Stimulated activated naive CD8-positive, alpha-beta T cell treated with anti-CD3 and anti-CD28 coated beads, Interleukin-15, amount 100 ng/mL, for 72 hours (primary cell): Measurements from ENCODE around the gene FRMD6.

Experiments
- ATAC-seq: fragments of 150-1000 bp; cut with Tn5 transposase; 2 replicates; pipeline ENCODE4 v1.10.0; 2021; ENCODE audit warnings: mild to moderate bottlenecking, moderate library complexity
- DNase-seq, 2 donors: peaks; one replicate each; pipeline ENCODE4 v3.0.0; 2021 to 2022
- H3K27ac Mint-ChIP-seq, 2 donors: one replicate each; pipeline ENCODE4 v1.8.0; 2022; ENCODE audit warnings: mild to moderate bottlenecking in 2 of 2, mixed read lengths in 2 of 2, moderate library complexity in 2 of 2
- H3K27me3 Mint-ChIP-seq: one replicate; pipeline ENCODE4 v1.8.0; 2022; ENCODE audit warnings: mixed read lengths
- H3K4me1 Mint-ChIP-seq: one replicate; pipeline ENCODE4 v1.8.0; 2022; ENCODE audit warnings: mild to moderate bottlenecking, mixed read lengths
- H3K4me3 Mint-ChIP-seq, 2 donors: one replicate each; pipeline ENCODE4 v1.8.0; 2022; ENCODE audit warnings: mild to moderate bottlenecking in 2 of 2, mixed read lengths in 2 of 2, moderate library complexity in 1 of 2
- H3K9me3 Mint-ChIP-seq, 2 donors: one replicate each; pipeline ENCODE4 v1.8.0; 2022; ENCODE audit warnings: mixed read lengths in 2 of 2

Gene FRMD6

DNA sequence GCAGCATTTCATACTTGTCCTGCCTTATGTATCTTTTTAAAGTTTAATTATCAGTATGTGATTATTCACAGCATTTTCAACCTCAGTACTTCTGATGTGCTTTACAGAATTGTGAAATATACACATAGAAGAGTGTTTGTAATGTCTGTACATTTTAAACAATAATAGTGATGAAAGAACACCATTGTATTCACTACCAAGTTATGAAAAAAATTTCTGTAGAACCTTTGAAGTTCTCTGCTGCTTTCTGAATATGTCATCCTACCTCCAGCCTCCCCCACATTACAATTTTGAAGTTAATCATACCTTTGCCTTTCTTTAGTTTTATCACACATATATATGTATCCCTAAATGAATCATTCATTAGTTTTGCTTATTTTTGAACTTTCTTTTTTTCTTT lies 24.8 kb downstream of the FRMD6 start:
- Mint-ChIP-seq H3K27me3 (no peaks in the 10 kb centered on the region), H3K9me3 (no peaks in the 10 kb centered on the region), H3K4me3 (peak overlapping the region in 1 of 2 donors; percentile 3), H3K27ac (no peak overlapping the region), H3K4me1 (peaks cover 16% of the 10 kb centered on the region)
- DNase-seq (no peak), ATAC-seq (peak; percentile 86)

DNA sequence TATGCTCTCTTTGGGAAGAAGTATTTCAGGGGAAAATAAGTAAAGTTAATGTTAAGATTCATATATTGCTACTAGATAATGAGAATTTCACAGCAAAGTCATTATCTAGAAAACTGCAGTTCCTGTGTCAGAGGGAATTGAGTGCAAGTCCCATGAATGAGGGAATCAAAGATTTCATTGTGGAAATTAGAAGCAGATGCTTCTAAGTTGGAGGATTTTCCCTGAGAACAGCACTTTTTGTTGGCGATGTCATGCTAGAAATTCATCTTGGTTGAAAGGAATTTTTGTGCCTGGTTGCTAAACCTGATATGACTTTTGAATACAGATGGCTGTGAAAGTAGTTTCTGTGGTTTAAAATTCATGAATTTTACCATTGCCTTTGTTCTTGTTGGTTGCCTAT lies 25.6 kb downstream of the FRMD6 start:
- Mint-ChIP-seq H3K9me3 (no peaks in the 10 kb centered on the region), H3K27ac (no peak overlapping the region), H3K27me3 (no peaks in the 10 kb centered on the region), H3K4me1 (peaks cover 16% of the 10 kb centered on the region), H3K4me3 (no peak overlapping the region)
- DNase-seq (no peak), ATAC-seq (no peak)

DNA sequence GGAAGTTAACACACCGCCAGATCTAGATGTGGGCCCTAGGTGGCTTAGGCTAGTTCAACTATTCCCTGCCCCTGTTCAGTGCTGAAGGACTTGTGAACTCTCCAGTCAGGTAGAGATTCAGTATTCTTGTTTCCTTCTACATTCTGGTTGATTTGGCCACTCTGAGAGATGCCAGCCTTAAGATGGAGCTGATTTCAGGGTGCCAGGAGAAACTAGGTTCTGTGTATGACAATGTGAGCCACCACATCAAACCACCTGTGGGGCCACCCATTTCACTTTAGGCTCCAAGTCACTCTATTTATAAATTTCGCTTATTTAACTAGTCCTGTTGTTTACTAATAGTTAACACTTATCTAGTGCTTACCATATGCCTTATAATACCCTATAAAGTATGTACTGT lies 26.0 kb downstream of the FRMD6 start:
- peak in 1 of 2 donors; percentile 12 for DNase-seq
- Mint-ChIP-seq H3K27me3 (no peaks in the 10 kb centered on the region), H3K9me3 (no peaks in the 10 kb centered on the region), H3K4me3 (no peak overlapping the region), H3K4me1 (peaks cover 16% of the 10 kb centered on the region), H3K27ac (peak overlapping the region in 1 of 2 donors; percentile 24)
- ATAC-seq: peak; percentile 77

DNA sequence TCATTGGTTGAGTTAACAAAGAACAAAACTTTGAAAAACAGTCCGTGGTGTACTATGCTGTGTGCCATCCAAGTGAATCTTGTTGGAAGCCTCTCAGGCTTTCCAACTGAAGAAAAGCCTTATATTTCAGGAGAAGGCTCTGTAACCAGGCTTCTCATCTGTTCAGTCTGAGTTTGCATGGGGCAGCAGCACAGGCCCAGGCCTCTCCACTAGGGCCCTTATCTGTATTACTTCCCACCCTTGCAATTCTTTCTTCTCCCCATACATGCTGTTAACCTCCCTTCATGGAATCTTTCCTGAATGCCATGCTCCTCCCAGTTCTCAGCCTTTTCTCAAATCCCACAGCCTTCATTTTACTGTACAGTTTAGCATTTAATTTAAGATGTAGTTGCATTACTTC lies 28.3 kb downstream of the FRMD6 start:
- DNase-seq (no peak), ATAC-seq (no peak)
- peaks cover 16% of the 10 kb centered on the region for H3K4me1 Mint-ChIP-seq
- no peak overlapping the region for H3K27ac Mint-ChIP-seq
- no peaks in the 10 kb centered on the region for H3K27me3 Mint-ChIP-seq
- H3K4me3 Mint-ChIP-seq: no peak overlapping the region
- no peaks in the 10 kb centered on the region for H3K9me3 Mint-ChIP-seq

DNA sequence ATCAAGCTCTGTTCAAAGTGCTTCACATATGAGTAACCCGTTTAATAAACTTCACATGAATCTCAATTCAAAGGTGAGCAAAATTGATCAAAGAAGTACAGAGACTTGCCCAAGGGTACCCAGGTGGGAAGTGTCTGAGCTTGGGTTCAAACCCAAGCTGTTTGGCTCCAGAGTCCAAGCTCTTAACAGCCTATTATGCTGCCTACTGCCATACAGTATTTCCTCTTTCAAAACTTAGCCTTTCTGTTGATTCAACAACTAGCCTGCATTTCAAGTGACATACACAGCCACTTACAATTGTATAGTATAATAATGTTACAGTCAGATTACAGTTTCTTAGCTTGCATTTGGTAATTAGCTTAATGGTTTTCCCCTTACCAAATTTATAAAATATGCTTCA lies 29.7 kb downstream of the FRMD6 start:
- Mint-ChIP-seq H3K9me3 (no peaks in the 10 kb centered on the region), H3K4me1 (peaks cover 16% of the 10 kb centered on the region), H3K4me3 (no peak overlapping the region), H3K27me3 (no peaks in the 10 kb centered on the region), H3K27ac (no peak overlapping the region)
- no peak for ATAC-seq
- DNase-seq: no peak

DNA sequence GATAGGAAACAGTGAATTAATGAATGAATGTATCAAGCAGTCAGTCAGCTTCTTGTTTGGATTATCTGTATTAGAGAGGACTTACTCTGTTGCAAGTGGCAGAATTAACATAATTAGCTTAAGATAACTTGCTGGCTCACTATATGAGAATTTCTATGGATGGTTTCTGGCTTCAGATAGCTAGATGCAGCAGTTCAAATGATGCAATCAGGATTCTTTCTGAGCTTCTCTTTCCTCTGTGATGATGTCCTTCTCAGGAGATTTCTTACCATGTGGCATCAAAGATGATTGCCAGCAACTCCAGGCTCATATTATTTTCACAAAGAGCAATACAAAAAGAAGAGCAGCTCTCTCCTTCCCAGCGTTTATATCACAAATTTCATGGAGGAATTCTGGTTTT lies 30.7 kb downstream of the FRMD6 start:
- no peak for ATAC-seq
- Mint-ChIP-seq H3K4me1 (peaks cover 6% of the 10 kb centered on the region), H3K27ac (no peak overlapping the region), H3K4me3 (no peak overlapping the region), H3K9me3 (no peaks in the 10 kb centered on the region), H3K27me3 (no peaks in the 10 kb centered on the region)
- no peak for DNase-seq

DNA sequence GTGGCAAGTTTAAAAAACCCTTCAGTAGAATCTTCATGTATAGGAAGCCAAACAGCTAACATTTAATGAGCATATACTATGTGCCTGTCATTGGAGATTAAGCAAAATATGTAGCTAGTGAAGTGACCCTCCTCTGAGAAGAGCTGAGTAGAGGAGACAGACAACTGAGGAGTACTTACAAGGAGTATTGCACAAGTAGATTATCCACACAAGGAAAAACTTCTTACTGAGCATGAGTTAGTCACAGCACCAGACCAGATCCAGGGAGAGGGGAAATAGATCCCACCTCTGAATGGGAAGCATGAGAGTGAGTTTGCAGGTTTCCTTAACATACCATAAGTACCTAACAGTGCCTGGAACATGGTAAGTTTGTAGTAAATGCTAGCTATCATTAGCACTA lies 33.0 kb downstream of the FRMD6 start:
- Mint-ChIP-seq H3K9me3 (no peaks in the 10 kb centered on the region), H3K4me1 (no peaks in the 10 kb centered on the region), H3K27me3 (no peaks in the 10 kb centered on the region), H3K27ac (no peak overlapping the region), H3K4me3 (no peak overlapping the region)
- ATAC-seq (no peak), DNase-seq (no peak)

DNA sequence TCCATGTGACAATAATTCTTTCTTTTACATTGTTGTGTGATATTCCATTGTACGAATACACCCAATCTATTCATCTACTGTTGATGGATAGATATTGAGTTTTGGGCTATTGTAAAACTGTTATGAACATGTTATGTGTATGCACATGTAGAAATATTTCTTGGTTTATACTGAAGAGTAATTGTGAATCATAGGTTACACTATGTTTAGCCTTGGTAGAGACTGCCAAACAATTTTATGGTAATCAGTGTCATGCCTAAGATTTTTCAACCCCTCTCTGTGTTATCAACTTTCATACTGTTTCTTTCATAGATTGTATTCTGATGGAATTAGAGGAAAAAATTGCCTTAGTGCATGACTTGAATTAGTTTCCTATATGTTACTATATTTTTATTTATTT lies 39.5 kb downstream of the FRMD6 start:
- ATAC-seq (no peak), DNase-seq (no peak)
- H3K4me3 Mint-ChIP-seq: no peak overlapping the region
- H3K27ac Mint-ChIP-seq: no peak overlapping the region
- H3K9me3 Mint-ChIP-seq: no peaks in the 10 kb centered on the region
- H3K27me3 Mint-ChIP-seq: no peaks in the 10 kb centered on the region
- H3K4me1 Mint-ChIP-seq: no peaks in the 10 kb centered on the region

DNA sequence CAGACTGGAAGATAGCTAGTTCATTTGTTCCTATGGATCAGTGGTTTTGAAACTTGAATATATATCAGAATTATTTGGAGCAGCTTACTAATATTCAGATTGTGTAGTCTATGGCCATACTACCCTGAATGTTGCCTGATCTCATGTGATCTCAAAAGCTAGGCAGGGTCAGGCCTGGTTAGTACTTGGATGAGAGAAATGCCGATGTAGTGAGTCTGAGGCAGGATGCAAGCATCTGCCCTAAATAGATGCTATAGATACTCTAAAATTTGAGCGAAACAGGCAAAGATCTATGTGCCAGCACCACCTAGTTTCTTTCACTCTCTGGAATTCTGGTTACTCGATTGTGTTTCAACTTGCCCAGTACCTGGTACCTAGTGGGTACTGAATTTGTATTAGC lies 40.9 kb downstream of the FRMD6 start:
- Mint-ChIP-seq H3K9me3 (no peaks in the 10 kb centered on the region), H3K4me3 (no peak overlapping the region), H3K27me3 (peaks cover 6% of the 10 kb centered on the region), H3K27ac (no peak overlapping the region), H3K4me1 (no peaks in the 10 kb centered on the region)
- no peak for DNase-seq
- ATAC-seq: no peak

DNA sequence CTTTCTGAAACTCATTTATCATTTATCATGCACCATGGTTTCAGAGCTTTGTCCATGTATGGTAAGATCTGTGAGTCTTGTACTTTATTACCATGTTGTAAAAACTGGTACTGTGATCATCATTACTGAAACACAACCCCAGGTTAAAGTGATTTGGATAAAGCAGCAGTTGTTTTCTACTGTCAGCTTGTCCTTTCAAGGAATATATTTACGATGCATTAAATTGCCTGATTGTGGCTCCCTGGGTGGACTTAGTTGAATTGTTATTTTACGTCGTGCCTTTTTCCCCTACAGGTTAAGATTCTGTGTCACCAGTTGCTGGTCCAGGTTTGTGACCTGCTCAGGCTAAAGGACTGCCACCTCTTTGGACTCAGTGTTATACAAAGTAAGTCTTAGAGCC lies 46.1 kb downstream of the FRMD6 start:
- no peaks in the 10 kb centered on the region for H3K4me1 Mint-ChIP-seq
- ATAC-seq (no peak), DNase-seq (no peak)
- no peak overlapping the region for H3K4me3 Mint-ChIP-seq
- H3K27ac Mint-ChIP-seq: no peak overlapping the region
- no peaks in the 10 kb centered on the region for H3K9me3 Mint-ChIP-seq
- peaks cover 6% of the 10 kb centered on the region for H3K27me3 Mint-ChIP-seq

DNA sequence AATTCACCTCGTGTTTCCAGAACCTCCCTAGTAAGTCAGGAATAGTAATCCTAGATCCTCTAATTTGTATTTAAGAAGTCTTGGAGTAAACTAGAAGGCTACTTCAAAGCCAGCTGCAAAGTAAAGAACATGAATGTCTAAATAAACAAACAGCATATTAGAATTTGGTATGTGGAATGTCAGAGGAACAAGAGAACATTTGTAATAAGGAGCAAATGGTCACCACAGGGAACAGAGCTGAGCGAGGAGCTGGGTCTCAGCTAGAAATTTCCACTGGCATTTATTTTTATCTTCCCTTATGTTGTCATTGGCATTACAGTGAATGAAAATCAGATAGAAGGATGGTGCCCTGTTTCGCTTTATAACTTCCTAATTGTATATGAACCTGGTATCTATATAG lies 50.2 kb downstream of the FRMD6 start:
- Mint-ChIP-seq H3K27ac (no peak overlapping the region), H3K27me3 (peaks cover 3% of the 10 kb centered on the region), H3K4me3 (no peak overlapping the region)

DNA sequence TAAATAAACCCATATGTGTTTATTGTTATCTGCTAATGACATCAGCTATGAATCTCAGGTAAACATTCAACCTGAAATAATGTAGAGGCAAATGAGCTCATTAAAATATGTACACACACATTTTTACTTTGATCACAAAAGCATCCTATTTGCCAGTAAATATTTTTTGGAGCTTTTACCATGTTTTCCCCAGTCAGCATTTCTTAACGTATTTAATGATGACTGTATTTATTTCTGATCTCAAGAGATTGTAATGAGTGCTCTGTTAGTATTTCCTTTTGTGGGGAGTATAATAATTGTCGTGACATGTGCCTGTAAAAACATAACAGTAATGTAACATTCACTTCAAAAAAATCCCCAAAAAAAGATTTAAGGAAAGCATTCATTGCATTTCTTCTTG lies 52.1 kb downstream of the FRMD6 start:
- H3K9me3 Mint-ChIP-seq: no peaks in the 10 kb centered on the region
- DNase-seq: no peak
- H3K4me1 Mint-ChIP-seq: no peaks in the 10 kb centered on the region
- no peak overlapping the region for H3K27ac Mint-ChIP-seq
- H3K4me3 Mint-ChIP-seq: no peak overlapping the region
- no peak for ATAC-seq
- no peaks in the 10 kb centered on the region for H3K27me3 Mint-ChIP-seq

More for the DNA sequence above, 50.2 kb downstream of the FRMD6 start:
- no peak for DNase-seq
- H3K9me3 Mint-ChIP-seq: no peaks in the 10 kb centered on the region
- H3K4me1 Mint-ChIP-seq: no peaks in the 10 kb centered on the region
- ATAC-seq: no peak

DNA sequence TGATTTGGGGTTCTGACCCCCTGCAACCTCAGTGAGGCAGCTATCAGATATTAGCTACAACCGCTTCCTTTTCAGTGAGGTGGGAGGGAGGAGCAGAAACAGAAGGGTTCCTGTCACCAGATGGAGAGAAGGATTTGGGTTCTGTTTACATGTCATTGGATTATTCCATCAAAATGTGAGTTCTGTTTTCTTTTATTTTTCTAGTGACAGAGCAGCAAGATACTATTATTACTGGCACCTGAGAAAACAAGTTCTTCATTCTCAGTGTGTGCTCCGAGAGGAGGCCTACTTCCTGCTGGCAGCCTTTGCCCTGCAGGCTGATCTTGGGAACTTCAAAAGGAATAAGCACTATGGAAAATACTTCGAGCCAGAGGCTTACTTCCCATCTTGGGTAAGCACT lies 52.8 kb downstream of the FRMD6 start:
- Mint-ChIP-seq H3K4me3 (no peak overlapping the region), H3K27me3 (no peaks in the 10 kb centered on the region), H3K4me1 (no peaks in the 10 kb centered on the region), H3K27ac (no peak overlapping the region), H3K9me3 (no peaks in the 10 kb centered on the region)
- no peak for ATAC-seq
- DNase-seq: no peak

DNA sequence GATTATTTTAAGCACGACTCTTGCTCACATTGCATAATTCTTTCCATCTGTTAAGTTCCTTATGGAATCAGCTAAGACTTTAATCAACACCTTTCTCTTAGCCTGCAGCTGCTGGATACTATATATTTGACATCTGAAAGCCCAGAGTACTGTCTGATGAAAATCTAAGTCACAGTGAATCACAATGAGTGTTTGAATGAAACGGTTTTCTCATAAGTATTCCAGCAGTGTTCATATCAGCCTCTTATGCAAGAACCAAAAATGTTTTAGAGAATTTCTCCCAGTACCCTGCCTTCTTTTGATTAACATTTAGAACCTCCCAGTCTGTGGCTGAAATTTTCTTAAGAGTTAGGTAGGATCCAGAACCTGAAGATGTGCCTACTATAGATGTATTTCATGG lies 55.6 kb downstream of the FRMD6 start:
- Mint-ChIP-seq H3K4me3 (no peak overlapping the region), H3K27me3 (no peaks in the 10 kb centered on the region), H3K4me1 (no peaks in the 10 kb centered on the region), H3K27ac (no peak overlapping the region), H3K9me3 (no peaks in the 10 kb centered on the region)
- ATAC-seq (no peak), DNase-seq (no peak)

DNA sequence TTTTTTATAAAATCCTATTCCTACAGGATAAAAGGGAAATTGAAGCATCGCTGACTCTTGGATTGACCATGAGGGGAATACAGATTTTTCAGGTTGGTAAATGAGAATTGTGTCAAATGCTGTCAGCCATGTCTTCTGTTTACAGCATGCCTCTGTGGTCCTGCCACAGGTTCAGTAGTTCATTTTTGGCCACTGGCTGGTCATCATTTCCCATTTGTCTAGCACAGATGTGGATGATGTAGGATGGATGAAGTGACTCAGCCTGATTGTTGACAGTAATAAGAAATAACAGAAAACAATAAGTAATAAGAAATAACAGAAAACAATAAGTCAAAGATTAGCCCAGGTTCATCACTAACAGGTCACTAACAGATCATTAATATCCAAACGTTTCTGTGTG lies 59.8 kb downstream of the FRMD6 start:
- H3K27me3 Mint-ChIP-seq: no peaks in the 10 kb centered on the region
- H3K4me3 Mint-ChIP-seq: no peak overlapping the region
- no peaks in the 10 kb centered on the region for H3K9me3 Mint-ChIP-seq
- H3K27ac Mint-ChIP-seq: no peak overlapping the region
- H3K4me1 Mint-ChIP-seq: no peaks in the 10 kb centered on the region
- ATAC-seq (no peak), DNase-seq (no peak)

DNA sequence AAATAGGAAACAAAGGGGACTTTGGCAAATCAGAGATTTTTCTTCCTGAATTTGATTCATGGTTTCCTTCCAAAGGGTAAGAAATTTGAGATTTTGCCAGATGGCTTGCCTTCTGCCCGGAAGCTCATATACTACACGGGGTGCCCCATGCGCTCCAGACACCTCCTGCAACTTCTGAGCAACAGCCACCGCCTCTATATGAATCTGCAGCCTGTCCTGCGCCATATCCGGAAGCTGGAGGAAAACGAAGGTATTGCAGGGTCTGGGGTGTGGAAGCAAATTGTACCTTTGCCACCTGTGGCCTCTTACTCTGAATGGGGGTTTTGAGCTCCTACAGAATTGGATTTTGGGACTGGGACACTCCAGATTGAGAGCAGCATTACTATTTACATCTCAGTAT lies 63.5 kb downstream of the FRMD6 start:
- DNase-seq (no peak), ATAC-seq (no peak)
- no peaks in the 10 kb centered on the region for H3K4me1 Mint-ChIP-seq
- H3K4me3 Mint-ChIP-seq: no peak overlapping the region
- H3K9me3 Mint-ChIP-seq: no peaks in the 10 kb centered on the region
- H3K27me3 Mint-ChIP-seq: no peaks in the 10 kb centered on the region
- no peak overlapping the region for H3K27ac Mint-ChIP-seq

DNA sequence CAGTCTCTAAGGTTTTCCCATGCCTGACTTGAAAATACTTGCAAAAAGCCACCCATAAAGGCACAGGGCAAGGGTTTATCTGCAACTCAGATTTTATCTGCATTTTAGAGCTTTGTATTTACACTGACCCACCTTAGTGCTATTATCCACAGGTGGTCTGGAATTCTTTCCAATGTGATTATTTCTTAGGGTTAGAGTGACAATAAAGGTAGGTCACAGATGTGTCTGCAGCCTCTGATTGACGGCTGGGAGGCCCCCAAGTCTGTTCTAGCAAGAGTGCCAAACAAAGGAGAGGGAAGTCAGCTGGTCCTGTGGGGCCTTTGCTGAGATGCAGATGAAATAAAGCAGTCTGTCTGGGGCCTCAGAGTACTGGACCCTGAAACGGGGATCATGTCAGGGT lies 64.0 kb downstream of the FRMD6 start:
- H3K4me1 Mint-ChIP-seq: no peaks in the 10 kb centered on the region

DNA sequence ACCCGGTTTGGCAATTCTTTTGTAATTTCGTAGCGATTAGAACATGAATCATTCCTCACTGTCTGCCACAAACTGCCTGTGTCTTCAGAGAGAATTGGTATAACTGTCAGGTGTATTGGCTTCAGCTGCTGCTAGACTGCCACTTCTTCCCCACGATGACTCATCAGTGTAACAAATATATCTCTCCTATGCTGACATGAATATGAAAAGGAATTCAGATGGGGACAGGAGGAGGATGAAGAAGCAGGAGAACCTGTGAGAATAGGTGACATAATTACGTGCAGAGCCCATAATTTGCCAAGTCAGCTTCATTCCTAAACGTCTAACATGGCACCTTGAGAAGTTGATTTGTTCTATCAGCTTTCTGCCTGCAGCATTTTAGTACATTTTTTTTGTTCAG lies 64.9 kb downstream of the FRMD6 start:
- Mint-ChIP-seq H3K4me1 (no peaks in the 10 kb centered on the region), H3K4me3 (no peak overlapping the region), H3K9me3 (no peaks in the 10 kb centered on the region), H3K27me3 (no peaks in the 10 kb centered on the region), H3K27ac (no peak overlapping the region)
- ATAC-seq (no peak), DNase-seq (no peak)

More for the DNA sequence above, 64.0 kb downstream of the FRMD6 start:
- H3K27me3 Mint-ChIP-seq: no peaks in the 10 kb centered on the region
- no peak for DNase-seq
- no peaks in the 10 kb centered on the region for H3K9me3 Mint-ChIP-seq
- no peak overlapping the region for H3K27ac Mint-ChIP-seq
- H3K4me3 Mint-ChIP-seq: no peak overlapping the region
- no peak for ATAC-seq
